ENCODE results near the gene FAM222A.

Gene FAM222A

DNA sequence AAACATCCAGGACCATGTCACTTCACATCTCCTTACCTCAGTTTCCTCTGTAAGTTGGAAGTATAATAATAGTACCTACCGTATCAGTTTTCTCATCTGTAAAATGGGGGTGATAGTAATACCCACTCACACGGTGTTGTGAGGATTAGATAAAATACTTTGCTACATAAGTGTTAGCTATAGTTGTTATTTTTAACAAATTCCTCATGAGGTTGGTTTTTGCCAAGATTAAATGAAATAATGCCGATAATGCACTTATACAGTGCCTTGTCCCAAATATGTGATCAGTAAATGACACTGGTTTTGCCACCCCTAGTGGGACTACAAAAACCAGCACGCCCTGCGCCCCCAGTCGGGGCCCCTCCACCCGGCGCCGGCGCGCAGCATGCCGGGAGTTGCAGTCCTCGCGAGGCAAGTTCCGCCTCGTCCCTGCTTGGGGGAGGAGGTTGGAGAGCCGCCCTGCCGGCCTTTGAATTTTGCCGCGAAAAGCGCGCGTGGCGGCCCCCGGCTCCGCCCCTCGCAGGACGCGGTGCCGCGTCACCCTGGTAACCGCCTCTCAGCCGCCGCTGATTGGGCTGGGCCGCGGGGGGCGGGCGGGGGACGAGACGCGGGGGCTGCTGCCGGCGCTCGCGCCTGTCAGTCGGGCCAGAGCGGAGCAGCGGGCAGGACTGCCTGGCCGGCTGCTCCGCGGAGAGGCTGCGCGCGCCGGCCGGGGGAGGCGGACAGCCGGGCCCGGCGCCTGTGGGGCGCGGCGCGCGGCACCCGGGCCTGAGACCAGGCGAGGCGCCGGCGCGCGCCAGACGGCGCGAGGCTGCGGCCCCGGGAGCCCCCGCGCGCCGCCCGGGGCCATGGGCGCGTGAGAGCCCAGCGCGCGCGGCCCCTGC lies at the start of gene FAM222A:
Gene FAM222A (plus strand): TSS at position 639 of the 884 bp plus-strand sequence. CDS start 30,322 bp downstream, outside the sequence.
- peak; percentile 97 for DNase-seq

DNA sequence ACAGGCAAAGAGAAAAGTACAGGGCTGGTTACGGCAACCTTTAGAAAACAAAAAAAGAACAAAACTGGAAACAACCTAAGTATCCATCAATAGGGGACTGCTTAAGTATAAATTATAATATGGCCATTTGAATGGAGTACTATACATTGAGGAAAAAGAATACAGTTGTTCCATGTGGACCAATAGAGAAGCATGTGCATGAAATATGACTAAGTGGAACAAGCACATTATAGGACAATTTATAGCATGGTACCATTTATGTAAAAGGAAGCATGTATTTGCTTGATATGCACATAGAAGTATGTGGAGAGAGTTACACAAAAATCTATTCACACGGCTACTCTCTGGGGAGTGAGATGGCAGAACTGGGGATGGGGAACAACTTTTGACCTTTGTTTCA lies 49.2 kb upstream of the FAM222A start:
- no peak for DNase-seq

DNA sequence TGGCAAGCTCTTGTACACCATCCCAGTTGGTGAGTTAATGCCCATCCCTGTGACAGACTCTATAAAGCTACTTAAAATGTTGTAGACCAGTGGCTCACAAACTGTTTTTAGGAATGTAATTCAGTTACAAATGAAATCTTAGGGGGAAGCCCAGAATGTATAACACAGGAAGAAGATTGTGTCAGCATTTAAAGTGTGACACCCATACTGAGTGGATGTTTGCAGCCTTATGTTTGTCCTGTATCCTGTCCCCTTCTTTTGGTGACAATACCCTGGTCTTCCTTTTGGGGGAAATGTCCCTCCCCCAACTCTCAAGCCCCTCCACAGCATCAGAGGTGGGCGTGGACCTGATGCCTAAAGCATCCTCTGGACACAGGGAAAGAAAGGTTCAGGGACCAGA lies 47.6 kb upstream of the FAM222A start:
- DNase-seq, result no peak

DNA sequence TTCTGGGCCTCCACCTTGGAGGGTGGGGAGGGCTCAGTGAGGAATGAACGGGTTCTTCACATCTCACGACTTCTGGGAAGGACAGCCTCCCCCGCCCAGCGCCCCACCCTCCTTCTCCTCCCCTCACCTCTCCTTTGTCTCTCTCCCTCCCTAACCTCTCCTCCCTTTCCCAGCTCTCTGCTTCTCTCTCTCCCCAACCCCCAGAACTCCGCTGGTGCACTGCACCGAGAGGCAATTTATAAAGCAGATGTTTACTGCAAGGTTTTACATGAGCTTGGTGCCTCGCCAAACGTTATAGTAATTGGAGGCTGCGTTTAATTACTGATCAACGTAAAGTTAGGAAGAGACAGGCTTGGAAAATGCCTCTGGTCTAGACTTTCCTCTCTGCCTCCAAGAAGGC lies 42.9 kb upstream of the FAM222A start:
- DNase-seq, result no peak

DNA sequence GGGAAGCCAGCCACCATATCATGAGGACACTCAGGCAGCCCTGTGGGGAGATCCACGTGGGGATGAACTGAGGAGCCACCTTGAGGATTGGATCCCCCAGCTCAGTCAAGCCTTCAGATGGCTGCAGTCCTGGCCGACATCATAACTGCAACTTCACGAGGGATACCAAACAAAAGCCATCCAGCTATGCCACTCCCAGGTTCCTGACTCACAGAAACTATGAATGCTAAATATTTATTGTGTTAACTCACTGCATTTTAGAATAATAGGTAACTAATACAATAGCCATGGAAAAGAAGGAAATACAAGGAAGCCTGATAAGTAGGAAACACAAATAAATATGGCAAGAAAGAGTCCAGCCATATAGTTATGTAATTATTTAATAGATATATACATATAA lies 42.1 kb upstream of the FAM222A start:
- DNase-seq, result no peak

GRCh38 chr12:109673379-109673778 lies 40.2 kb upstream of the FAM222A start:
- DNase-seq, result no peak

- DNase-seq, result no peak
These were observed 39.7 kb upstream of the FAM222A start for GRCh38 chr12:109673884-109674283.

DNA sequence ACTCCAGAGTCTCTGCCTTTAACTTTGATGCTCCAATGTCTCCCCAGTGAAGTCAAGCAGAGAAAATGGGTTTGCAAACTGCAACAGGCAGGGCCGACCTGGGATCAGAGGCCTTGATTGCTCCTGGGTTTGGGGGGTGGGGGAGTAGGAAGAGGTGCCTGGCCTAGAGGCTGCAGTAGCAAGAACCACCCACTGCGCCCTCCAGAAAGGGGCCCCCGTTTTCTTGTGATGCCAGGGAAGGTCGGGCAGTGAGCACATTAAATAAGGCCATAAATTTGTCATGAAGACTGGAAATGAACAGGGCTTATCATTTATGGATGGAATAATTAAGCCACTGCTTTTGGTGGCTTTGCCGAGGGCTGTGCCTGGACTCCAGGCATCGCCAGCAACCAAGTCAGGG lies 38.2 kb upstream of the FAM222A start:
- DNase-seq, result no peak

GRCh38 chr12:109677279-109677691 lies 36.3 kb upstream of the FAM222A start:
- DNase-seq, result no peak

- no peak for DNase-seq
These were observed 34.9 kb upstream of the FAM222A start for GRCh38 chr12:109678719-109679118.

- DNase-seq, result no peak
These were observed 33.9 kb upstream of the FAM222A start for GRCh38 chr12:109679501-109680263.

GRCh38 chr12:109680264-109681005 lies 33.2 kb upstream of the FAM222A start:
- DNase-seq, result peak; percentile 74

DNA sequence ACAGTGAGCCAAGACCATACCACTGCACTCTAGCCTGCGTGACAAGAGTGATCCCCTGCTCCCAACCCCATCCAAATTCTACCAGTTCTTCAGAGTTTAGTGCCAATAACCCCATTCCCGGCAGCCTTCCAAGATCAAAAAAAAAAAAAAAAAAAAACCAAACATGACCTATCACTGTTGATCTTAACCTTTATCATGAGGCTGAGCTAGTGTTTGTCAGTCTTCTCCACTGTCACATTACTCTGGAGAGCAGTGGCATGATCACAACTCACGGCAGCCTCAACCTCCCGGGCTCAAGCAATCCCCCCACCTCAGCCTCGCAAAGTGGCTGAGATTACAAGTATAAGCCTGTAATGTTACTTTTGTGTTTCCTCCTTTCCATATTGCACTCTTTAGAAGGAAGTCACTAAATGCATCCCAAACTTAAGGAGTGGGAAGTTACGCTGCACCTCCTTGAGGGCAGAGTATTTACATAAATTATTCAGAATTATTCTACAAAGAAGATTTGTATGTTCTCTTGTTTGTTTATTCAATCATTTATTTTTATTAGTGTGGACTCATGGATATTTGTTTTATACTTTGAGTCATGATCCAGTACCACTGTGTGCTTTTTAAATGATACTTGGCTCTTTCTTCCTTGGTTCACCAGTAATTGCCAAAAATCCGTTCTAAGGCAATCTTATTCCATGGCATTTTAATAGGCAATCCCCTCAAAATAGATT lies 31.5 kb upstream of the FAM222A start:
- DNase-seq, result no peak

- DNase-seq, result no peak
These were observed 30.9 kb upstream of the FAM222A start for GRCh38 chr12:109682708-109683060.

DNA sequence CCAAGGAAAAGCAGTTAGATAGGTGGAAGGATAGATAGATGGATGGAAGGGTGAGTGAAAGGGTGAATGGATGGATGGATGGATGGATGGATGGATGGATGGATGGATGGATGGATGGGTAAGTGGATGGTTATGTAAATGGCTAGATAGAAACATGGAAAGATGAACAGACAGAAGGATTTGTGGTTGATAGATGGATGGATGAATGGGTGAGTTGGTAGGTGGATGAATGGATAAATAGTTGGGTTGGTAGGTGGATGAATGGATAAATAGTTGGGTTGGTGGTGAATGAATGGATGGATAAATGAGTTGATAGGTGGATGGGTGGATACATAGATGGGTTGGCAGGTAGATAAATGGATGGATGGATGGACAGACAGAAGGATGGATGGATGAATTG lies 30.3 kb upstream of the FAM222A start:
- no peak for DNase-seq

- DNase-seq, result no peak
These were observed 27.8 kb upstream of the FAM222A start for GRCh38 chr12:109685574-109686447.

GRCh38 chr12:109686523-109686922 lies 27.1 kb upstream of the FAM222A start:
- no peak for DNase-seq

GRCh38 chr12:109687250-109687649 lies 26.4 kb upstream of the FAM222A start:
- DNase-seq, result no peak

- DNase-seq, result no peak
These were observed 24.2 kb upstream of the FAM222A start for GRCh38 chr12:109689426-109689825.

GRCh38 chr12:109693160-109693559 lies 20.5 kb upstream of the FAM222A start:
- peak; percentile 26 for DNase-seq

All from RPMI8226 (cell line).